Measurements from ENCODE around the gene LAMA3. TPM values are rescaled to one million over a fixed set of nuclear protein-coding genes. Genes with fewer than 3 reads are reported as not detected.

Gene LAMA3
- total and polyA plus RNA-seq, 2 donors from 2014 or later, result 4.4 to 66.0 TPM

GRCh38 chr18:23882616-23883276 is 193.5 kb downstream of the LAMA3 start:
- intact Hi-C loops (cut with DNase I), result no loop called here
- TF ChIP-seq CTCF (IDR thresholded peaks at IDR 0.05; ENCODE audit: borderline replicate concordance, extremely low read depth, insufficient read depth), result no peak
- FAIRE-seq (no peak), DNase-seq (no peak)
- peaks cover 0 to 5% (median 0%) of the 10 kb centered on the region in 3 donors for H3K4me1 ChIP-seq (ENCODE audit: control insufficient read depth in 2 of 3, insufficient read depth in 2 of 3, low read depth in 1 of 3, low read length in 3 of 3)
- H3K9me3 ChIP-seq (ENCODE audit: control insufficient read depth in 2 of 3, insufficient read depth in 1 of 3, low read length in 3 of 3), result peaks cover 0 to under 1% (median 0%) of the 10 kb centered on the region in 3 donors
- no peaks in the 10 kb centered on the region for H3K27me3 ChIP-seq (ENCODE audit: control insufficient read depth, insufficient read depth, low read length)
- H3K9ac ChIP-seq (ENCODE audit: low read length in 3 of 3), result no peak overlapping the region
- no peak overlapping the region for H3K27ac ChIP-seq (ENCODE audit: low read depth in 2 of 2, low read length in 2 of 2)
- no peaks in the 10 kb centered on the region for H3K36me3 ChIP-seq (ENCODE audit: control insufficient read depth in 2 of 3, insufficient read depth in 3 of 3, low read length in 3 of 3)
- H3K4me3 ChIP-seq (ENCODE audit: low read length in 3 of 3), result no peak overlapping the region

GRCh38 chr18:23883277-23883790 is 194.1 kb downstream of the LAMA3 start:
- H3K27ac ChIP-seq (ENCODE audit: low read depth in 2 of 2, low read length in 2 of 2), result no peak overlapping the region
- DNase-seq (no peak), FAIRE-seq (no peak)
- no peaks in the 10 kb centered on the region for H3K27me3 ChIP-seq (ENCODE audit: control insufficient read depth, insufficient read depth, low read length)
- H3K9ac ChIP-seq (ENCODE audit: low read length in 3 of 3), result no peak overlapping the region
- no peak overlapping the region for H3K4me3 ChIP-seq (ENCODE audit: low read length in 3 of 3)
- intact Hi-C loops (cut with DNase I), result no loop called here
- peaks cover 0 to 3% (median 0%) of the 10 kb centered on the region in 3 donors for H3K4me1 ChIP-seq (ENCODE audit: control insufficient read depth in 2 of 3, insufficient read depth in 2 of 3, low read depth in 1 of 3, low read length in 3 of 3)
- TF ChIP-seq CTCF (IDR thresholded peaks at IDR 0.05; ENCODE audit: borderline replicate concordance, extremely low read depth, insufficient read depth), result no peak
- H3K36me3 ChIP-seq (ENCODE audit: control insufficient read depth in 2 of 3, insufficient read depth in 3 of 3, low read length in 3 of 3), result no peaks in the 10 kb centered on the region
- peaks cover 0 to 6% (median 0%) of the 10 kb centered on the region in 3 donors for H3K9me3 ChIP-seq (ENCODE audit: control insufficient read depth in 2 of 3, insufficient read depth in 1 of 3, low read length in 3 of 3)

- Histone ChIP-seq H3K9ac (ENCODE audit: low read length in 3 of 3) (no peak overlapping the region), H3K36me3 (ENCODE audit: control insufficient read depth in 2 of 3, insufficient read depth in 3 of 3, low read length in 3 of 3) (no peaks in the 10 kb centered on the region), H3K27ac (ENCODE audit: low read depth in 2 of 2, low read length in 2 of 2) (no peak overlapping the region), H3K4me1 (ENCODE audit: control insufficient read depth in 2 of 3, insufficient read depth in 2 of 3, low read depth in 1 of 3, low read length in 3 of 3) (peaks cover 0 to 2% (median 0%) of the 10 kb centered on the region in 3 donors), H3K9me3 (ENCODE audit: control insufficient read depth in 2 of 3, insufficient read depth in 1 of 3, low read length in 3 of 3) (peaks cover 0 to 6% (median 0%) of the 10 kb centered on the region in 3 donors), H3K27me3 (ENCODE audit: control insufficient read depth, insufficient read depth, low read length) (no peaks in the 10 kb centered on the region), H3K4me3 (ENCODE audit: low read length in 3 of 3) (no peak overlapping the region)
- no peak for TF ChIP-seq CTCF (IDR thresholded peaks at IDR 0.05; ENCODE audit: borderline replicate concordance, extremely low read depth, insufficient read depth)
- DNase-seq, result peak in 1 of 5 donors; percentile 88
- intact Hi-C loops (cut with DNase I), result no loop called here
- FAIRE-seq, result no peak
These were observed 195.6 kb downstream of the LAMA3 start for GRCh38 chr18:23884681-23885375.
